H7 (cell line): ENCODE results near the gene JAG1. TPM values are rescaled to one million over a fixed set of nuclear protein-coding genes. Genes with fewer than 3 reads are reported as not detected.
"Not testable (repeated sequence)": the region's sequence is repeated elsewhere in the genome, so short reads cannot be mapped to it uniquely, and the experiment has no call there.

ENCODE experiments used
- DNase-seq: peaks from one replicate; pipeline ENCODE4 v3.0.0; 2012
- H3K27me3 ChIP-seq: 2 replicates; pipeline ENCODE4 v1.6.0; 2011; ENCODE audit warnings: mild to moderate bottlenecking, low read length; ENCODE audit not compliant: control insufficient read depth, insufficient read depth
- H3K36me3 ChIP-seq: replicated peaks from 2 replicates; pipeline ENCODE4 v1.5.1; 2011; ENCODE audit warnings: low read length; ENCODE audit not compliant: control insufficient read depth, insufficient read depth
- H3K4me3 ChIP-seq: 2 replicates; pipeline ENCODE4 v1.5.1; 2011; ENCODE audit warnings: low read depth, mild to moderate bottlenecking, control low read depth, low read length, moderate library complexity; ENCODE audit not compliant: insufficient read depth
- total RNA-seq: library from RNA; depleted of rRNA; stranded (reverse); fragments of >200 nt; shearing (Covaris generic); gene quantifications from 2 replicates; pipeline ENCODE4 v1.2.3, GENCODE V29; 2014

JAG1 gene
- total RNA-seq, 1 experiment from 2014 or later = 21.9 TPM

DNA sequence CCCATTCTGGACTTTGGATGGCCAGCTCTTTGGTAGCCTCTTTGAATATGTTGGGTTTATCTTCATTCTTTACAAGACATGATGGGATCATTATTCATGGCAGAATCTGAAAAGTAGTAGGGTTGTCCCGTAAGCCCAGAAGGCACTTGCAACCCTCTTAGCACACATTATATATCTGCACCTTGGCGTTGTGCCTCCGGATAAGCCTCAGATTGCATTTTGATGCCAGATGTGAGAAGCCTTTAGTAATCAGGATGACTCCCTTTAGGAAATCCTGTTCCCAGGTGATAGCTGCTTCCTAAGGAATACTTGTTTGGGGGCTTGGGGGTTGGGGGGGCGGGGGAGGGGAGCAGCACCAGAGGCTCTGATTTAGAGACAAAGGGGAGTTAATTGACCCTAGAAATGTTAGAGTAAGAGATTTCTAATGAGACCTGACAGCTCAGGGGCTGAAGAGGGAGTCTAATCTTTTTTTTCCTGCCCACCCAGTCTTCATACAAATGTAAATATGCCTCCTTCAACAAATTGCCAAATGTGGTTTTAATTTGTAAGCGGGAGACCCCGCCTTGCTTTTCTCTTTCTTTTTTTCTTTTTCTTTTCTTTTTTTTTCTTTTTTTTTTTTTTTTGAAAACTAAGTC, 55.1 kb downstream of the JAG1 start:
- no peaks in the 10 kb centered on the region for H3K36me3 ChIP-seq
- peak; percentile 34 for DNase-seq
- H3K27me3 ChIP-seq = no peaks in the 10 kb centered on the region
- no peak overlapping the region for H3K4me3 ChIP-seq

- H3K4me3 ChIP-seq, H3K27me3 ChIP-seq, DNase-seq, H3K36me3 ChIP-seq: not testable (repeated sequence)
Measured at GRCh38 chr20:10617549-10618133, 56.2 kb downstream of the JAG1 start.

- H3K36me3 ChIP-seq = no peaks in the 10 kb centered on the region
- H3K4me3 ChIP-seq = no peak overlapping the region
- DNase-seq = no peak
Measured at GRCh38 chr20:10616212-10616611, 57.6 kb downstream of the JAG1 start.

GRCh38 chr20:10613911-10614310, 59.9 kb downstream of the JAG1 start:
- DNase-seq = no peak
- no peaks in the 10 kb centered on the region for H3K27me3 ChIP-seq
- H3K4me3 ChIP-seq = no peak overlapping the region
- no peaks in the 10 kb centered on the region for H3K36me3 ChIP-seq

More at GRCh38 chr20:10616212-10616611, 57.6 kb downstream of the JAG1 start:
- no peaks in the 10 kb centered on the region for H3K27me3 ChIP-seq

DNA sequence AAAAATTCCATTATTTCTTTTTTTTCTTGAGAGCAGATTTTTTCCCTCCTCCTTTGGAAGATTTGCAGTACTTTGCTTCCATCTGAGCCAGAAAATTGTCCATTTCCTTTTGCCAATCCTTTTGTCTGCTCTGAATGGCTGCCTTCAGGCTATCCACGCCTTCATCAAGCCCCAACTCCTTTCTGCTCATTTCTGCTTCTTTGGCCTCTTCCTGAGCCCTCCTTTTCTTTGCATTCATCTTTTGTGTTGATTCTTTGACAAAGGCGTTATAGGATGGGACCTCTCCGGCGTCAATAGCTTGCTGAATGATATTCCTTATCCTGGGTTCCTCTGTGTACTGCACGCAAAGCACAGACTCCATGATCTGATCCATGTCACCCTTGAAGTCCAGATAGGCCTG, 60.4 kb downstream of the JAG1 start:
- not testable (repeated sequence) for H3K4me3 ChIP-seq, H3K36me3 ChIP-seq, DNase-seq, H3K27me3 ChIP-seq

GRCh38 chr20:10611357-10611756, 62.4 kb downstream of the JAG1 start:
- Histone ChIP-seq H3K4me3 (no peak overlapping the region), H3K27me3 (no peaks in the 10 kb centered on the region), H3K36me3 (no peaks in the 10 kb centered on the region)
- DNase-seq = peak; percentile 79

- no peaks in the 10 kb centered on the region for H3K27me3 ChIP-seq
- H3K36me3 ChIP-seq = no peaks in the 10 kb centered on the region
- no peak overlapping the region for H3K4me3 ChIP-seq
- no peak for DNase-seq
Measured at GRCh38 chr20:10610251-10610650, 63.5 kb downstream of the JAG1 start.

DNA sequence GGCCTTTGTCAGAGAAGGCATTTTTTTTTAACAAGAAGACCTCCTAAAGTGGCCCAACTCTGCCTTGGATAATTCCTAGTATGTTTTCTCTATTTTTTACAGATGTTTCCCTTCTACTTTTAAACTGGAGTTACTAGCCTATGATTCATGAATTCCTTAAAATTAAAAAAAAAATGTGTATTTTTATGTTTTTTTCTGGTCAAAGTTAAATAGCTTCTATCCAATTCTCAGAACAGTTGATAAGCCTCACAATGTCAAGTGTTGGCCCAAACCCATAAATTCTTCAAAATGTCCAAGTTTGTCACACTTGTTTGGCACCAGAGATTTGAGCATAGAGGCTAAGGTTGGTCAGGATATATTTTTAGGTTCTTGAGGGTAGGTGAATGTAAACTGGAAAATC, 64.0 kb downstream of the JAG1 start:
- no peak for DNase-seq
- no peaks in the 10 kb centered on the region for H3K36me3 ChIP-seq
- H3K27me3 ChIP-seq = no peaks in the 10 kb centered on the region
- H3K4me3 ChIP-seq = no peak overlapping the region

DNA sequence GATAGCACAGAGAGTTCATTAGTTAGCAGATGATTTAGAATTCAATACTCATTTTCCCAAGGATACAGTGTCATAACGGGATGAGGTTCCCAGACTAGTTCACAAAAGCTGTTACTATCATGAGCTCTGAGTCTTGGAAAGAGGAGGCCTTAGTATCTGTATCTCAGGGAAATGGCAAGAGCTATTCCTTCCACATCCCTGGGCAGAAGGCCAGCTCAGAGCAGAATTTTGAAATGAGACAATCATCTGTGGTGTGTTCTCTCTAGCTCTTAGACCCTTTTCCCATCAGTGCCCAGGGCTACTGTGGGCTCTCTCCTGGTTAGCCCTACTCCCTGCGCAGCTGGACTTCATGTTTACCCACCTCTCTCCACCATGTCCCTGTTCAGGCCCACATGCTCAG, 64.5 kb downstream of the JAG1 start:
- Histone ChIP-seq H3K36me3 (no peaks in the 10 kb centered on the region), H3K27me3 (no peaks in the 10 kb centered on the region), H3K4me3 (no peak overlapping the region)
- no peak for DNase-seq

- Histone ChIP-seq H3K4me3 (no peak overlapping the region), H3K27me3 (no peaks in the 10 kb centered on the region), H3K36me3 (no peaks in the 10 kb centered on the region)
- DNase-seq = no peak
Measured at GRCh38 chr20:10605547-10606195, 68.1 kb downstream of the JAG1 start.

- no peak for DNase-seq
- H3K36me3 ChIP-seq = no peaks in the 10 kb centered on the region
- no peak overlapping the region for H3K4me3 ChIP-seq
- no peaks in the 10 kb centered on the region for H3K27me3 ChIP-seq
Measured at GRCh38 chr20:10604865-10605440, 68.8 kb downstream of the JAG1 start.

- H3K27me3 ChIP-seq = no peaks in the 10 kb centered on the region
- H3K36me3 ChIP-seq = no peaks in the 10 kb centered on the region
- no peak overlapping the region for H3K4me3 ChIP-seq
- no peak for DNase-seq
Measured at GRCh38 chr20:10603971-10604864, 69.6 kb downstream of the JAG1 start.

- Histone ChIP-seq H3K4me3 (no peak overlapping the region), H3K36me3 (no peaks in the 10 kb centered on the region), H3K27me3 (no peaks in the 10 kb centered on the region)
- no peak for DNase-seq
Measured at GRCh38 chr20:10603378-10603777, 70.4 kb downstream of the JAG1 start.

DNA sequence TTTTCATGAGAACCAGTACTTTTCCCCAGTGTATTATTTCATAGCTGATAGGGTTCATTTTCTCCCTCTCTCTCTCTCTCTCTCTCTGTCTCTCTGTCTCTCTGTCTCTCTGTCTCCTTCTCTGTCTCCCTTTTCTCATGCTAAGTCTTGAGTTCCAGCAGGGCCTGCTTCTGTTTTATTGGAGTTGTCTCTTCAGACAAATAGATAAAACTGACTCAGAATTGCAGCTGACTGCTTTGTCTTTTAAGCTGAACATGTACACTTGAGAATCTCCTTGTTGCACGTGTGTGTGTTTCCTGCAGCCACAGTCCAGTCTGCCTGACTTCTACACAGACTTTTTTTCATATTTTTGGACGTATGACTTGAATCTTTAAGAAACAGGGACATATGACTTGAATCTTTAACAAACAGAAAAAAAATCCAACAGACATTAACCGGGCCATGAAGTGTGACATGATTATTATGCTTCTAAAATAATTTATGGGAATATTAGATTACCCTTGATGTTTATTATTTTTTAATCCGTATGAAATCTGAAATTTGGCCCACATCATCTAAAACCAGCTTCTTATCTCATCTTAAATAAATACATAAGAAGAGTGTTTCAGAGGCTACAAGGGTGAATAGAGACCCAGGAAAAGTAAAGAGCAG, 71.5 kb downstream of the JAG1 start:
- no peak for DNase-seq
- H3K4me3 ChIP-seq = no peak overlapping the region
- no peaks in the 10 kb centered on the region for H3K36me3 ChIP-seq
- H3K27me3 ChIP-seq = no peaks in the 10 kb centered on the region
